Left renal pelvis (tissue), 4 donors: ENCODE data around the gene TTC31. TPM values are rescaled to one million over a fixed set of nuclear protein-coding genes. Genes with fewer than 3 reads are reported as not detected.

Experiments used
- DNase-seq, 4 donors: peaks; one replicate each; pipeline ENCODE4 v3.0.0-alpha.2; 2013; ENCODE audit warnings: low read depth in 4 of 4, low spot score in 3 of 4
- polyA plus RNA-seq, 4 donors: library from polyadenylated mRNA; unstranded; fragments of 120-200 nt; gene quantifications; one replicate each; pipeline ENCODE4 v1.2.1, GENCODE V29; 2013; ENCODE audit not compliant: insufficient read length in 4 of 4

The TTC31 gene
- polyA plus RNA-seq, 4 donors: 24.5 to 40.3 (median 29.3) TPM

DNA sequence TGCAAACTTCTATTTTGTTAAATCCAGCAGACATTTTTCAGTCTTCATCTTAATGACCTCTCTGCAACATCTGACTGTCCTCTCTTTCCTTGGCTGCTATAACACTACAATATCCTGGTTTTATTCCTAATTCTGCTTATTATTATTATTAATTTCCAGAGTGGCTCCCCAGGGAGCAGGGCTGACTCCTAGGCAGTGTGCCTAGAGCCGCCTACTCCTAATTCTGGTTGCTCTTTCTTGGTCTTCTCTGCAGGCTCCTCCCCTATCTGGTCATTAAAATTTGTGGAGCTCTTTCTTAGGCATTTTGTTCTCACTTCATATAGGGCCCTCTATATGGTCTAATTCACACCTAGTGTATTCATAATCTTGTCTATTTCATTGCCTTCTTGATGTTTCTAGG, 60.1 kb downstream of the TTC31 start:
- DNase-seq: no peak

Other genes with a start within 250 kb of the TTC31 start
- 1 to 10 TPM; 1.5 to 3.4 (median 2.3) TPM for gene SLC4A5, start 139.7 kb upstream of the TTC31 start, polyA plus RNA-seq
- gene DCTN1, start 102.8 kb upstream of the TTC31 start, polyA plus RNA-seq: 100 to 1,000 TPM; 112 to 156 (median 146) TPM
- 1 to 10 TPM; 4.6 to 9.0 (median 6.4) TPM for gene C2orf81, start 61.5 kb upstream of the TTC31 start, polyA plus RNA-seq
- gene WDR54, start 61.4 kb upstream of the TTC31 start, polyA plus RNA-seq: 10 to 100 TPM; 25.2 to 42.7 (median 36.2) TPM
- gene RTKN, start 41.1 kb upstream of the TTC31 start, polyA plus RNA-seq: 10 to 100 TPM; 36.1 to 85.3 (median 56.9) TPM
- gene INO80B, start 28.0 kb upstream of the TTC31 start, polyA plus RNA-seq: 10 to 100 TPM; 14.6 to 31.8 (median 21.2) TPM
- 100 to 1,000 TPM in 2 of 4 donors, 10 to 100 TPM in 2; 68.7 to 119 (median 98.4) TPM for gene WBP1, start 24.6 kb upstream of the TTC31 start, polyA plus RNA-seq
- 10 to 100 TPM; 34.6 to 66.6 (median 49.1) TPM for gene MOGS, start 17.7 kb upstream of the TTC31 start, polyA plus RNA-seq
- 10 to 100 TPM; 29.5 to 57.5 (median 40.3) TPM for gene MRPL53, start 10.4 kb upstream of the TTC31 start, polyA plus RNA-seq
- 10 to 100 TPM in 3 of 4 donors, 1 to 10 TPM in 1; 7.5 to 16.7 (median 11.2) TPM for gene CCDC142, start 83 bp upstream of the TTC31 start, polyA plus RNA-seq
- gene LBX2, start 16.5 kb downstream of the TTC31 start, polyA plus RNA-seq: 1 to 10 TPM; 1.3 to 5.4 (median 2.4) TPM
- 10 to 100 TPM; 23.7 to 34.9 (median 27.0) TPM for gene PCGF1, start 24.6 kb downstream of the TTC31 start, polyA plus RNA-seq
- gene TLX2, start 31.4 kb downstream of the TTC31 start, polyA plus RNA-seq: under 1 TPM in 2 of 4 donors, not detected in 2; 0.08 to 0.23 TPM
- gene DQX1, start 43.1 kb downstream of the TTC31 start, polyA plus RNA-seq: under 1 TPM; 0.16 to 0.35 (median 0.29) TPM
- 100 to 1,000 TPM in 2 of 4 donors, 10 to 100 TPM in 2; 84.6 to 125 (median 102) TPM for gene AUP1, start 46.6 kb downstream of the TTC31 start, polyA plus RNA-seq
- gene HTRA2, start 46.9 kb downstream of the TTC31 start, polyA plus RNA-seq: 10 to 100 TPM; 27.5 to 35.0 (median 30.7) TPM
- 10 to 100 TPM in 1 of 4 donors, 1 to 10 TPM in 3; 9.2 to 11.4 (median 9.6) TPM for gene LOXL3, start 70.9 kb downstream of the TTC31 start, polyA plus RNA-seq
- gene DOK1, start 71.6 kb downstream of the TTC31 start, polyA plus RNA-seq: 10 to 100 TPM in 1 of 4 donors, 1 to 10 TPM in 3; 7.4 to 10.3 (median 8.4) TPM
- 1 to 10 TPM in 2 of 4 donors, under 1 TPM in 2; 0.41 to 1.3 (median 0.81) TPM for gene M1AP, start 165.2 kb downstream of the TTC31 start, polyA plus RNA-seq
- gene SEMA4F, start 171.2 kb downstream of the TTC31 start, polyA plus RNA-seq: 1 to 10 TPM; 6.2 to 7.2 (median 6.8) TPM